ENCODE data around the gene TANK.
A peak's percentile ranks its signal among the peaks of the same experiment; 100 is the strongest.
"Not testable (repeated sequence)": the region's sequence is repeated elsewhere in the genome, so short reads cannot be mapped to it uniquely, and the experiment has no call there.

Gene TANK

DNA sequence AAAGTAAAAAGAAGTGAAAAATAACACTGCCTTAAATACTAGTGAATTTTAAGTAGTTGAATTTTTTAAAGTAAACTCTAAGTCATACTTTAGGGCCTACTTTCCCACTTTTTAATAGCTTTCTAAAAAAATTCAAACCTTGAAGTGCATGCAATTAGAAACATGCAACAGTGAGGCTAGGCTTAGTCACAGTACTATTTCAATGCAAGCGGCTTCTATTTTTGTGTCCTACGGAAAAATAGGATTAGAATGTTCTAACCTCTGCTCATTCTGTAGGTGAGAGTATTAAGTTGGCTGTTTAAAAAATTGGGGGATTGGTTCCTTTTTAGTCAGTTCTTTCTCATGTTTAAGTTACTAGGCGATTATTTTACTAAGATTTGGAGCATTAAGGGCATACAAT is 108.9 kb downstream of the TANK start:
- H3K27me3 ChIP-seq (ENCODE audit: low read length) = no peaks in the 10 kb centered on the region
- no peak overlapping the region for H3K4me3 ChIP-seq (ENCODE audit: insufficient read depth, low read length, poor library complexity, severe bottlenecking)
- no peaks in the 10 kb centered on the region for H3K9me3 ChIP-seq (ENCODE audit: insufficient read depth, low read length)
- H3K27ac ChIP-seq (ENCODE audit: low read depth, low read length) = no peak overlapping the region
- no peaks in the 10 kb centered on the region for H3F3A ChIP-seq (ENCODE audit: insufficient read depth)
- H3K36me3 ChIP-seq (ENCODE audit: low read length) = no peaks in the 10 kb centered on the region
- no peaks in the 10 kb centered on the region for H4K20me1 ChIP-seq (ENCODE audit: low read depth, low read length)
- H3K9me2 ChIP-seq (replicated peaks; ENCODE audit: insufficient read depth, low read length) = no peaks in the 10 kb centered on the region
- TF ChIP-seq, protein P1, sequence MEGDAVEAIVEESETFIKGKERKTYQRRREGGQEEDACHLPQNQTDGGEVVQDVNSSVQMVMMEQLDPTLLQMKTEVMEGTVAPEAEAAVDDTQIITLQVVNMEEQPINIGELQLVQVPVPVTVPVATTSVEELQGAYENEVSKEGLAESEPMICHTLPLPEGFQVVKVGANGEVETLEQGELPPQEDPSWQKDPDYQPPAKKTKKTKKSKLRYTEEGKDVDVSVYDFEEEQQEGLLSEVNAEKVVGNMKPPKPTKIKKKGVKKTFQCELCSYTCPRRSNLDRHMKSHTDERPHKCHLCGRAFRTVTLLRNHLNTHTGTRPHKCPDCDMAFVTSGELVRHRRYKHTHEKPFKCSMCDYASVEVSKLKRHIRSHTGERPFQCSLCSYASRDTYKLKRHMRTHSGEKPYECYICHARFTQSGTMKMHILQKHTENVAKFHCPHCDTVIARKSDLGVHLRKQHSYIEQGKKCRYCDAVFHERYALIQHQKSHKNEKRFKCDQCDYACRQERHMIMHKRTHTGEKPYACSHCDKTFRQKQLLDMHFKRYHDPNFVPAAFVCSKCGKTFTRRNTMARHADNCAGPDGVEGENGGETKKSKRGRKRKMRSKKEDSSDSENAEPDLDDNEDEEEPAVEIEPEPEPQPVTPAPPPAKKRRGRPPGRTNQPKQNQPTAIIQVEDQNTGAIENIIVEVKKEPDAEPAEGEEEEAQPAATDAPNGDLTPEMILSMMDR (IDR thresholded peaks at IDR 0.05; ENCODE audit: insufficient read depth, low read length, poor library complexity, severe bottlenecking) = no peak
- TF ChIP-seq EZH2phosphoT487 (conservative IDR thresholded peaks at IDR 0.05; ENCODE audit: low read length) = no peak
- H3K4me2 ChIP-seq (ENCODE audit: low read depth, low read length, poor library complexity, severe bottlenecking) = no peak overlapping the region
- H2AFZ ChIP-seq (ENCODE audit: low read depth, low read length, severe bottlenecking) = no peak overlapping the region
- H3K9ac ChIP-seq (ENCODE audit: low read length) = no peak overlapping the region
- H3K79me2 ChIP-seq (ENCODE audit: insufficient read depth, low read length) = no peaks in the 10 kb centered on the region

DNA sequence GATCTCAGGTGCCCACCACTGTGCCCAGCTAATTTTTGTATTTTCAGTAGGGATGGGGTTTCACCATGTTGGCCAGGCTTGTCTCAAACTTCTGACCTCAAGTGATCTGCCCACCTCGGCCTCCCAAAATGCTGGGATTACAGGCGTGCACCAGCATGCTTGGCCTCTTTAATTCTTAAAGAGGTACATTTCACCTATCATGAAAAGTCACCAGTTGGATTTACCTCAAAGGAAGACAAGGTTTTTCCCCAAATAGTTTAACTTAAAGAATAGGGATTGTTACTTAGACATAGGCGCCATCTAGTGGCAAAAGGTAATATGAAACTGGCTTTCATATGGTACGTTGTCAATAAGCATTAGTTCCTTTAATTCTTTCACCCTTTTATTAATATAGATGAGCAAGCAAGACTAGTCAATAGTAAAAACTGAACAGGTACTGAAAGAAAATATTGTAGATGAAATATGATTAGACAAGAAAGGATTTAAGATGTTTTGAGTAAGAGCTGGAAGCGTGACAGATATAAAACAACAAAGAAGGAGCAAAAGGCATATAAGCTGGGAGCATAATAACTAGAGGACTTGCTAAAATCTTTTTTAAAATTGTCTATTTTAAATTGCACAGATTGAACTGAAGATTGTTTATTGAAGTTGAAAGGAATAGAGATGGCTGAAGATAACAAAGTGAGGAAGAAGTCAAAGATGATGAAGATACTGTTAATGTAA is 113.0 kb downstream of the TANK start:
- Histone ChIP-seq H2AFZ (ENCODE audit: low read depth, low read length, severe bottlenecking) (no peak overlapping the region), H3K9ac (ENCODE audit: low read length) (no peak overlapping the region), H3K79me2 (ENCODE audit: insufficient read depth, low read length) (no peaks in the 10 kb centered on the region)

DNA sequence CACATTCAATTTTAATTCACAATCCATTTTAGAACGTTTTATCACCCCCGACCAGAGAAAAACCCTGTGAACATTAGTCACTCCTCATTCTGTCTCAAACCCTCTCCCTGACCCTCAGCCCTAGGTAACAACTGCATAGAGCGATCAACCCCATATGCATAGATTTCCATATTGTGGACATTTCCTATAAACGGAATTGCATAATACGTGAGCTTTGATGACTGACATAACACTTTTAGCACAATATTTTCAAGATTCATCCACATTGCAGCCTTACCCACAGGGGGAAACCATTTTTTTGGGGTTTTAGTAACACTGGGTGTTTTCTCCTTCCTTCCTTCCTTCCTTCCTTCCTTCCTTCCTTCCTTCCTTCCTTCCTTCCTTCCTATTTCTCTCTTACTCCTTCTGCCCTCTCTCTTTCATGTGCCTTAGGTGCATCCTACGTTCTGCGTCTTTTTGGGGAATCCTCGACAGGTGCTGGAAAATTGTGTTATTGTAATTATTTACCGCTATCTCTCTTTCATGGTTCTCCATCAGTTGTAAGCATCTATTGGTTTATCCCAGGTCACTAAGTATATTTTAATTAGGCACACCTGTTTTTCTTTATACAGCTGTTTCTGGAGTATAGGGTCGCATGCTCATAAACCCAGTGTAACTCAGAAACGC is 118.5 kb downstream of the TANK start:
- H3K27ac ChIP-seq (ENCODE audit: low read depth, low read length); H3F3A ChIP-seq (ENCODE audit: insufficient read depth); H3K79me2 ChIP-seq (ENCODE audit: insufficient read depth, low read length); H3K4me3 ChIP-seq (ENCODE audit: insufficient read depth, low read length, poor library complexity, severe bottlenecking); H3K27me3 ChIP-seq (ENCODE audit: low read length); H2AFZ ChIP-seq (ENCODE audit: low read depth, low read length, severe bottlenecking); H3K36me3 ChIP-seq (ENCODE audit: low read length); H3K4me2 ChIP-seq (ENCODE audit: low read depth, low read length, poor library complexity, severe bottlenecking); H3K9me2 ChIP-seq (replicated peaks; ENCODE audit: insufficient read depth, low read length); H4K20me1 ChIP-seq (ENCODE audit: low read depth, low read length); H3K9ac ChIP-seq (ENCODE audit: low read length); H3K9me3 ChIP-seq (ENCODE audit: insufficient read depth, low read length): not testable (repeated sequence)

More for the DNA sequence above, 113.0 kb downstream of the TANK start:
- H3K4me3 ChIP-seq (ENCODE audit: insufficient read depth, low read length, poor library complexity, severe bottlenecking) = no peak overlapping the region
- no peaks in the 10 kb centered on the region for H3K9me2 ChIP-seq (replicated peaks; ENCODE audit: insufficient read depth, low read length)
- no peaks in the 10 kb centered on the region for H4K20me1 ChIP-seq (ENCODE audit: low read depth, low read length)
- no peak overlapping the region for H3K27ac ChIP-seq (ENCODE audit: low read depth, low read length)
- no peaks in the 10 kb centered on the region for H3F3A ChIP-seq (ENCODE audit: insufficient read depth)
- H3K4me2 ChIP-seq (ENCODE audit: low read depth, low read length, poor library complexity, severe bottlenecking) = no peak overlapping the region
- no peaks in the 10 kb centered on the region for H3K9me3 ChIP-seq (ENCODE audit: insufficient read depth, low read length)
- no peaks in the 10 kb centered on the region for H3K27me3 ChIP-seq (ENCODE audit: low read length)
- TF ChIP-seq, protein P1 (IDR thresholded peaks at IDR 0.05; ENCODE audit: insufficient read depth, low read length, poor library complexity, severe bottlenecking) = peak; percentile 73
- TF ChIP-seq EZH2phosphoT487 (conservative IDR thresholded peaks at IDR 0.05; ENCODE audit: low read length) = no peak
- no peaks in the 10 kb centered on the region for H3K36me3 ChIP-seq (ENCODE audit: low read length)

- H3K79me2 ChIP-seq (ENCODE audit: insufficient read depth, low read length); H3F3A ChIP-seq (ENCODE audit: insufficient read depth); H3K9me3 ChIP-seq (ENCODE audit: insufficient read depth, low read length); H3K27me3 ChIP-seq (ENCODE audit: low read length); H3K36me3 ChIP-seq (ENCODE audit: low read length); H3K9me2 ChIP-seq (replicated peaks; ENCODE audit: insufficient read depth, low read length); H3K4me3 ChIP-seq (ENCODE audit: insufficient read depth, low read length, poor library complexity, severe bottlenecking); H3K9ac ChIP-seq (ENCODE audit: low read length); H3K4me2 ChIP-seq (ENCODE audit: low read depth, low read length, poor library complexity, severe bottlenecking); H3K27ac ChIP-seq (ENCODE audit: low read depth, low read length); H2AFZ ChIP-seq (ENCODE audit: low read depth, low read length, severe bottlenecking); H4K20me1 ChIP-seq (ENCODE audit: low read depth, low read length): not testable (repeated sequence)
Measured at GRCh38 chr2:161279230-161279815, 119.1 kb downstream of the TANK start.

DNA sequence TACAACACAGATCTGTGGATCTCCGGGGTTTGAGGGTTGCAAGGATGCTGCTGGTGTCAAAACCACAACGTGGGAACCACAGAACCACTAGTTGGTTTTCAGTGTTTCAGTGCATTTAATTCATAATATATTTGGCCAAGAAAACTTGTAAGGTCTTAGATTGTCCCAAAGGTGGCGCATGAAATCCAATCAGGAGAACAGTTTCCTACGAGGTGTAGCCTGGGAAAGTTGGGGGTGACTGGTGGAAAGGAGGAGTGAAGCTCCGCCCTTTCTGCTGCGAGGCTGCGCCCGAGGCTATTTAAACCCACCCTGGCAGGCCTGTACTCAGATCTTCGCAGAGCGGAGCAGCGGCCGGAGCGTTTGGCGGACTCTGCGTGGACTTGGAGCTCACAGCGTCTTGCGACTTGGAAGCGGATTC is 120.7 kb downstream of the TANK start:
- not testable (repeated sequence) for H3K27ac ChIP-seq (ENCODE audit: low read depth, low read length); H4K20me1 ChIP-seq (ENCODE audit: low read depth, low read length); H3K79me2 ChIP-seq (ENCODE audit: insufficient read depth, low read length); H3K4me3 ChIP-seq (ENCODE audit: insufficient read depth, low read length, poor library complexity, severe bottlenecking); H3K27me3 ChIP-seq (ENCODE audit: low read length); H3F3A ChIP-seq (ENCODE audit: insufficient read depth); H2AFZ ChIP-seq (ENCODE audit: low read depth, low read length, severe bottlenecking); H3K4me2 ChIP-seq (ENCODE audit: low read depth, low read length, poor library complexity, severe bottlenecking); H3K9ac ChIP-seq (ENCODE audit: low read length); H3K9me3 ChIP-seq (ENCODE audit: insufficient read depth, low read length); H3K36me3 ChIP-seq (ENCODE audit: low read length); H3K9me2 ChIP-seq (replicated peaks; ENCODE audit: insufficient read depth, low read length)

DNA sequence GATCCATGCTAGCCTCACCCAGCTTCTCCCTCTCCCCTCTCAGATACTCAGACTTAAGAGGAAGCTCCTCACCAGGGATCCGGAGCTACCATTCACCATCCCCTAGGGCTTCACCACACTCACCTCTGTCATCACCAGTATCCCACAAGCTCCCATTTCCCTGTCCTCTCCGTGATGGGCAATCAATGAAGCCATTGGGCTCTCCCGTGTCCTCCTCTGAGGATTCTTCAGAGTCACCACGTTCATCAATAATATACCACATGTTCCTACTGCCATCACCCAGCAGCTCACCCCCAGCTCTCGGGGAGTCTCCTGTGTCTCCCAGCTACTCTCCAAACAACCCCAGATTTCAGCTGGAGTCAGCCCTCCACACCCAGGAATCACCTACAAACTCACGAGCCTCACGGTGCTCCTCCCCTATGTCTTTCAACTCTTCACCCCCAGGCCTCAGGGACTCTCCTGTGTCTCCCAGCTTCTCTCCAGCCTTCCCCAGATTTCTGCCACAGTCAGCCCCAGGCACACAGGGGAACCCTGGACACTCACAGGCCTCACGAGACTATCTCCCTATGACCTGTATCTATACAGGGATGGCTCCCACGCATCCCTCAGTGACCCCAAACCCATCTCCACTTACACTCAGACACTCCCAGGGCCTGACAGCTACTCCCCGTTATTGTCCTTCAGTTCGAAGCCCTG is 121.5 kb downstream of the TANK start:
- not testable (repeated sequence) for H3K27me3 ChIP-seq (ENCODE audit: low read length); H3K27ac ChIP-seq (ENCODE audit: low read depth, low read length); H4K20me1 ChIP-seq (ENCODE audit: low read depth, low read length); H3K36me3 ChIP-seq (ENCODE audit: low read length); H3F3A ChIP-seq (ENCODE audit: insufficient read depth); H3K9me2 ChIP-seq (replicated peaks; ENCODE audit: insufficient read depth, low read length); H3K9ac ChIP-seq (ENCODE audit: low read length); H3K4me2 ChIP-seq (ENCODE audit: low read depth, low read length, poor library complexity, severe bottlenecking); H3K79me2 ChIP-seq (ENCODE audit: insufficient read depth, low read length); H2AFZ ChIP-seq (ENCODE audit: low read depth, low read length, severe bottlenecking); H3K9me3 ChIP-seq (ENCODE audit: insufficient read depth, low read length); H3K4me3 ChIP-seq (ENCODE audit: insufficient read depth, low read length, poor library complexity, severe bottlenecking)

Measured in SU-DHL-6 (cell line).